Psoas muscle (tissue), 8 donors: ENCODE data around the gene ZNF660. TPM values are rescaled to one million over a fixed set of nuclear protein-coding genes. Genes with fewer than 3 reads are reported as not detected.

Experiments used
- ATAC-seq, 4 donors: fragments of 200-7000 bp; cut with Tn5 transposase; one replicate each; pipeline ENCODE4 v1.9.1; 2020; ENCODE audit warnings: moderate library complexity in 3 of 4, mild to moderate bottlenecking in 2 of 4
- DNase-seq, 2 donors: peaks; one replicate each; pipeline ENCODE4 v3.0.0-alpha.2; 2020
- H3K27ac ChIP-seq: fragments of 200-600 bp; one replicate; pipeline ENCODE4 v1.8.0; 2022
- H3K27me3 ChIP-seq, 3 donors: fragments of 200-600 bp in 1 of 3; one replicate each; pipeline versions ENCODE4 v1.6.1 to v1.8.0; 2013 to 2022; ENCODE audit warnings: low read length in 2 of 3, mild to moderate bottlenecking in 2 of 3, moderate library complexity in 1 of 3; ENCODE audit not compliant: insufficient read depth in 3 of 3
- H3K36me3 ChIP-seq, 2 donors: fragments of 200-600 bp in 1 of 2; one replicate each; pipeline versions ENCODE4 v1.6.1 to v1.8.0; 2013 to 2022; ENCODE audit warnings: low read depth in 1 of 2, mild to moderate bottlenecking in 1 of 2, moderate library complexity in 1 of 2; ENCODE audit not compliant: insufficient read depth in 1 of 2
- H3K4me1 ChIP-seq: fragments of 200-600 bp; one replicate; pipeline ENCODE4 v1.8.0; 2022
- H3K4me3 ChIP-seq: fragments of 200-600 bp; one replicate; pipeline ENCODE4 v1.8.0; 2022; ENCODE audit warnings: mild to moderate bottlenecking
- H3K9me3 ChIP-seq: fragments of 200-600 bp; one replicate; pipeline ENCODE4 v1.8.0; 2022
- WGBS, 3 donors: extraction: QIAGEN DNeasy Blood & Tissue Kit; methylation state at CpG; one replicate each; pipeline versions ENCODE4 v1.1.6 to v1.1.7; 2013; 5-methylcytosine and 5-hydroxymethylcytosine counted together
- intact Hi-C, 2 donors: fragments of 100-400 bp; cut with DNase I; formaldehyde crosslinking; loops; one replicate each; pipeline versions ENCODE4 v1.11.0 to v1.14.2; 2022
- polyA plus RNA-seq, 3 donors: library from polyadenylated mRNA; stranded (reverse); fragments of 200-250 nt; gene quantifications; one replicate each; pipeline ENCODE4 v1.2.3, GENCODE V29; 2013
- total RNA-seq, 4 donors: library from RNA; stranded (reverse); fragmentation: NEBNext Ultra II Directional in 2 of 4; extraction: Animal tissue kit (Norgen Biotek cat#: 25700) in 2 of 4; gene quantifications; one replicate each; pipeline versions ENCODE4 v1.2.1 to v1.2.4, GENCODE V29; 2021 to 2023
- TF ChIP-seq, protein P1 (sequence below): fragments of 200-600 bp; IDR thresholded peaks from one replicate; pipeline ENCODE4 v1.8.0; 2022; ENCODE audit warnings: antibody characterized with exemption
- donor health status: healthy with polysubstance abuse.
- donor health status: DM: no; HTN: no; CAD: no; lungs with moderate emphysema.
- donor health status: Bipolar disorder and iron deficiency.
- donor health status: healthy.
- donor health status: DM: yes; HTN: yes; CAD: no.
- donor health status: DM: no; HTN: no; CAD: no.
- donor health status: DM: no; HTN: no; CAD: no.
- donor health status: DM: yes; HTN: yes; CAD: no.

The ZNF660 gene
- total and polyA plus RNA-seq, 7 donors, result 0.18 to 1.2 (median 0.24) TPM

DNA sequence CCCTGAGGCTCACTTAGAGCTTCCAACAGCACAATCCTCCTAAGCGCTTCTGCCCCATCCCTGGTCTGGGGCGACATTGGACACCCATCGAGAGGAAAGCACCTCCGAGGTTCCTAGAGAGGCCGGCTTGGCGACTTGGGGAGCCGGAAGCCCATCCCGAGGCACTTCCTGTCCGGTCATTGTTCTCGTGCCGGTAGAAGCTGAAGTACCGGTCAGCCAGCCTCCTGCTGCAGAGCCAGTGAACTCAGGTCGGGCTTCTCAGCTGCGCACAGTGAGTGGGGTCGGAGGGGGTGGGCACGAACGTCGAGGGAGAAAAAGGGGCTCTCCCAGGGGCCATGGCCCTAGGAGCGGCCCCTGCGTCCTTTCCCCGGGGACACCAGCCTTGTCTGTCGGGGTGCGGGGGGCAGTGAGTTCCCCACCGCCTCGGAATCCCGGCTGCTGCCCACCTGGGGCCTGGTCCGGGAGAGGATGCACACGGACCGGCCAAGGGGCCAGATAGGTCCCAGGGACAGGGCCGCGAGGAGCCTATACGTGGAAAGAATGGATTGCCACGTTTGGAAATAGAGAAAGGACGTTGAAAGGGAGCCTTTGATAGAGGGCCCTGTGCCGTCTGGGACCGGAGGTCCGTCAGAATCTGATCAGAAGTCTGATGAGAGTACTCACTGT, 63.9 kb downstream of the ZNF660 start, which contains the start of gene ZNF35:
Gene ZNF35 (plus strand): TSS at position 169 of the 666 bp plus-strand sequence. CDS start 2,336 bp downstream, outside the sequence.
- Histone ChIP-seq H3K4me3 (peak within 1 kb of the TSS; percentile 95), H3K27ac (peak within 1 kb of the TSS; percentile 68), H3K36me3 (peaks cover 19 to 32% of the 10 kb centered on the region in 2 donors), H3K9me3 (peaks cover 16% of the 10 kb centered on the region), H3K27me3 (no peaks in the 10 kb centered on the region), H3K4me1 (peaks cover 8% of the 10 kb centered on the region)
- 0 to 1% (median 0%) methylated on average over 29 to 37 of the region's 37 CpGs for WGBS, 3 donors
- intact Hi-C loops, result no loop called here
- peak; percentile 69 to 99 (median 94) for ATAC-seq
- TF ChIP-seq, protein P1, sequence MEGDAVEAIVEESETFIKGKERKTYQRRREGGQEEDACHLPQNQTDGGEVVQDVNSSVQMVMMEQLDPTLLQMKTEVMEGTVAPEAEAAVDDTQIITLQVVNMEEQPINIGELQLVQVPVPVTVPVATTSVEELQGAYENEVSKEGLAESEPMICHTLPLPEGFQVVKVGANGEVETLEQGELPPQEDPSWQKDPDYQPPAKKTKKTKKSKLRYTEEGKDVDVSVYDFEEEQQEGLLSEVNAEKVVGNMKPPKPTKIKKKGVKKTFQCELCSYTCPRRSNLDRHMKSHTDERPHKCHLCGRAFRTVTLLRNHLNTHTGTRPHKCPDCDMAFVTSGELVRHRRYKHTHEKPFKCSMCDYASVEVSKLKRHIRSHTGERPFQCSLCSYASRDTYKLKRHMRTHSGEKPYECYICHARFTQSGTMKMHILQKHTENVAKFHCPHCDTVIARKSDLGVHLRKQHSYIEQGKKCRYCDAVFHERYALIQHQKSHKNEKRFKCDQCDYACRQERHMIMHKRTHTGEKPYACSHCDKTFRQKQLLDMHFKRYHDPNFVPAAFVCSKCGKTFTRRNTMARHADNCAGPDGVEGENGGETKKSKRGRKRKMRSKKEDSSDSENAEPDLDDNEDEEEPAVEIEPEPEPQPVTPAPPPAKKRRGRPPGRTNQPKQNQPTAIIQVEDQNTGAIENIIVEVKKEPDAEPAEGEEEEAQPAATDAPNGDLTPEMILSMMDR, result no peak
- DNase-seq, result peak; percentile 78 to 88

Other genes starting within 250 kb of the ZNF660 start
- gene TCAIM, start 246.2 kb upstream of the ZNF660 start, total RNA-seq, result 10 to 100 TPM; 15.8 to 31.0 (median 19.6) TPM
- 10 to 100 TPM; 13.3 to 26.4 (median 14.6) TPM for gene TCAIM, start 246.2 kb upstream of the ZNF660 start, polyA plus RNA-seq
- 10 to 100 TPM in 1 of 4 donors, 1 to 10 TPM in 3; 7.3 to 16.8 (median 9.7) TPM for gene ZNF445, start 107.3 kb upstream of the ZNF660 start, total RNA-seq
- gene ZNF445, start 107.3 kb upstream of the ZNF660 start, polyA plus RNA-seq, result 1 to 10 TPM; 1.6 to 8.0 (median 2.5) TPM
- gene ZKSCAN7, start 29.8 kb upstream of the ZNF660 start, total RNA-seq, result 1 to 10 TPM in 3 of 4 donors, under 1 TPM in 1; 0.99 to 2.1 (median 1.2) TPM
- gene ZKSCAN7, start 29.8 kb upstream of the ZNF660 start, polyA plus RNA-seq, result under 1 TPM; 0.59 to 0.95 (median 0.79) TPM
- 10 to 100 TPM; 15.1 to 19.1 (median 15.9) TPM for gene ZNF197, start 40.1 kb downstream of the ZNF660 start, total RNA-seq
- 10 to 100 TPM in 1 of 3 donors, 1 to 10 TPM in 2; 5.2 to 15.3 (median 9.0) TPM for gene ZNF197, start 40.1 kb downstream of the ZNF660 start, polyA plus RNA-seq
- gene ZNF35, start 63.8 kb downstream of the ZNF660 start, total RNA-seq, result 1 to 10 TPM; 3.6 to 7.9 (median 5.3) TPM
- gene ZNF35, start 63.8 kb downstream of the ZNF660 start, polyA plus RNA-seq, result 10 to 100 TPM in 1 of 3 donors, 1 to 10 TPM in 2; 2.8 to 13.7 (median 3.3) TPM
- gene ZNF502, start 127.7 kb downstream of the ZNF660 start, total RNA-seq, result 1 to 10 TPM; 3.2 to 4.0 (median 3.7) TPM
- 1 to 10 TPM; 2.1 to 7.1 (median 3.1) TPM for gene ZNF502, start 127.7 kb downstream of the ZNF660 start, polyA plus RNA-seq
- gene ZNF501, start 144.7 kb downstream of the ZNF660 start, total RNA-seq, result 1 to 10 TPM; 1.6 to 3.4 (median 2.6) TPM
- gene ZNF501, start 144.7 kb downstream of the ZNF660 start, polyA plus RNA-seq, result 1 to 10 TPM; 1.4 to 4.1 (median 1.6) TPM
- gene KIAA1143, start 176.7 kb downstream of the ZNF660 start, total RNA-seq, result 10 to 100 TPM; 26.7 to 45.7 (median 33.4) TPM
- 10 to 100 TPM in 1 of 3 donors, 1 to 10 TPM in 2; 8.8 to 25.6 (median 9.7) TPM for gene KIAA1143, start 176.7 kb downstream of the ZNF660 start, polyA plus RNA-seq
- under 1 TPM; 0.07 to 0.45 (median 0.29) TPM for gene KIF15, start 176.8 kb downstream of the ZNF660 start, total RNA-seq
- gene KIF15, start 176.8 kb downstream of the ZNF660 start, polyA plus RNA-seq, result 1 to 10 TPM in 1 of 3 donors, under 1 TPM in 2; 0.13 to 1.2 (median 0.25) TPM